WI38 (cell line): Measurements from ENCODE around the gene LAMTOR5.
A peak's percentile ranks its signal among the peaks of the same experiment; 100 is the strongest.

Experiments used
- H3K4me3 ChIP-seq: 2 replicates; pipeline ENCODE4 v1.5.1; 2011; ENCODE audit warnings: low read depth, mild to moderate bottlenecking, control low read depth, low read length
- TF ChIP-seq, protein P1 (sequence below): IDR thresholded peaks from 2 replicates; pipeline ENCODE4 v1.5.1; 2012; ENCODE audit warnings: low read depth, mild to moderate bottlenecking, control low read depth, low read length

The LAMTOR5 gene

DNA sequence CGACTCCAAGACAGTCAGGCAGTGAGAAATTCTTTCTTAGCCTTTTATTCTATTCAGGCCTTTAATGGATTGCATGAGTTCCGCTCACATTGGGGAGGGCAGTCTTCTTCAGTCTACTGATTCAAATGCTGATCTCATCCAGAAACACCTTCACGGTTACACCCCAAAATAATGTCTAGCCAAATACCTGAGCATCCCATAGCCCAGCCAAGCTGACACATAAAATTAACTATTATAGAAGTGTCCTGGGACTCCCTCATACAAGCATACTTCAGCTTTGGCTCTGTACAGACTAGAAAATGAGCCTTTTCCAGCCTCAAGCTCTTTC is 13.0 kb downstream of the LAMTOR5 start:
- H3K4me3 ChIP-seq = no peak overlapping the region
- TF ChIP-seq, protein P1, sequence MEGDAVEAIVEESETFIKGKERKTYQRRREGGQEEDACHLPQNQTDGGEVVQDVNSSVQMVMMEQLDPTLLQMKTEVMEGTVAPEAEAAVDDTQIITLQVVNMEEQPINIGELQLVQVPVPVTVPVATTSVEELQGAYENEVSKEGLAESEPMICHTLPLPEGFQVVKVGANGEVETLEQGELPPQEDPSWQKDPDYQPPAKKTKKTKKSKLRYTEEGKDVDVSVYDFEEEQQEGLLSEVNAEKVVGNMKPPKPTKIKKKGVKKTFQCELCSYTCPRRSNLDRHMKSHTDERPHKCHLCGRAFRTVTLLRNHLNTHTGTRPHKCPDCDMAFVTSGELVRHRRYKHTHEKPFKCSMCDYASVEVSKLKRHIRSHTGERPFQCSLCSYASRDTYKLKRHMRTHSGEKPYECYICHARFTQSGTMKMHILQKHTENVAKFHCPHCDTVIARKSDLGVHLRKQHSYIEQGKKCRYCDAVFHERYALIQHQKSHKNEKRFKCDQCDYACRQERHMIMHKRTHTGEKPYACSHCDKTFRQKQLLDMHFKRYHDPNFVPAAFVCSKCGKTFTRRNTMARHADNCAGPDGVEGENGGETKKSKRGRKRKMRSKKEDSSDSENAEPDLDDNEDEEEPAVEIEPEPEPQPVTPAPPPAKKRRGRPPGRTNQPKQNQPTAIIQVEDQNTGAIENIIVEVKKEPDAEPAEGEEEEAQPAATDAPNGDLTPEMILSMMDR = no peak

GRCh38 chr1:110393691-110394492 is 13.6 kb downstream of the LAMTOR5 start:
- no peak overlapping the region for H3K4me3 ChIP-seq
- TF ChIP-seq, protein P1 = no peak

DNA sequence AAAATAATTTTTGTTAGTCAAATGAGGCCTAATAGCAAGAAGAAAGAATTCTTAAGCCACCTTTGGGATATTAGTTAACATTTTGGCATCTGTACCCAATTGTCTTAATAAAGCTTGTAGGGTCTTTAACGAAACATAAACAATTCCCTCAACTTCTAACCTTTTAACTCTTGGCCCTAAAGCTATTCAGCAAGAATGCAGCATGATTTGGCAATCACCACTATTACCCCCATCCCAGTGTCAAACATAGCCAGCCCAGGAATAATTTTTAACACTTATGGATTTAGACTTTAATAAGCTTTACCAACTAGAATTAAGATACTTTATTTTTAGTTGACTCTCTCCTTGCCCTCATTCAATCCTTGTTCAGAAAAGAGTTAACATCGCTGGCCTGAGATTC is 14.2 kb downstream of the LAMTOR5 start:
- TF ChIP-seq, protein P1 = no peak

GRCh38 chr1:110390692-110391245 is 16.7 kb downstream of the LAMTOR5 start, which contains the start of gene SLC16A4:
SLC16A4 (minus strand) TSS chr1:110391026; CDS start chr1:110389323, 1,703 bp downstream.
- TF ChIP-seq, protein P1 = no peak
- H3K4me3 ChIP-seq = peak within 1 kb of the TSS; percentile 58

More for the DNA sequence above, 14.2 kb downstream of the LAMTOR5 start:
- no peak overlapping the region for H3K4me3 ChIP-seq

DNA sequence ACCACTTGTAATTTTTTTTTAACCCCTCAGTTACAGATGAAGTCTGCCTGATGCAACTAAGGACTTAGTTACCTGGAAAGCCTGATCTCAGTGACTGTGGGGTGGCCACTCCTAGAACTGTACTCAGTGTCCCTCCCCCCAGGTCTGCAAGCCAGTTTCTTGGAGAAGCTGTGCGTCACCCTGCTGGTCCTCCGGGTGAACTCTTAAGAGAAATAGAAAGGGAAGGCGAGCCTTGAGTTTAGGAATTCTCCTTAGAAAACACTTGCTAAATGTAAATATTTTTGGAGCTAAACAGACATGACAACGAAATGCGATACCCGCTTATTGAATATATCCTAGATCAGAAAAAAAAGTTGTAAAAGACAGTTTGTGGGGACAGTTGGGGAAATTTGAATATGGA is 17.4 kb downstream of the LAMTOR5 start:
- TF ChIP-seq, protein P1 = no peak
- H3K4me3 ChIP-seq = peak overlapping the region; percentile 58

GRCh38 chr1:110387048-110387754 is 20.3 kb downstream of the LAMTOR5 start:
- TF ChIP-seq, protein P1 = no peak
- no peak overlapping the region for H3K4me3 ChIP-seq

DNA sequence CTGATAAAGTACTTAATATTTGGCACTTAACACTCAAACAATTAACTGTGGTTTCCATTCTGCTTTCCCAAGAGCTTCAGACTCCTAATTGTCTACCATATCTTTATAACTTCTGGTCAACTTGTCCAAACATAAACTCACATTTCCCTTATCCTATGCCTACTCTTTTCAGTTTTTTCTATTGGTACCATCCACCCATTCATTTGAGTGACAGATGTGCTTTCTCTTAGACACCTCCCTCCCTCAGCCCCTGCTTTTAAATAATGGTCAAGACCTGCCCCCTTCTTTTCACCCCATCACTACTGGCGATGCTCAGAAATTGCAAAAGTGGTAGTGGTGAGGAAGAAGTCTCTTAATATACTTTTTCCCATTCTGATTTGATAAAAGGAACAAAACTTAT is 22.1 kb downstream of the LAMTOR5 start:
- TF ChIP-seq, protein P1 = no peak
- no peak overlapping the region for H3K4me3 ChIP-seq
